ENCODE data around the gene FAM187B.
A peak's percentile ranks its signal among the peaks of the same experiment; 100 is the strongest.

Gene FAM187B

DNA sequence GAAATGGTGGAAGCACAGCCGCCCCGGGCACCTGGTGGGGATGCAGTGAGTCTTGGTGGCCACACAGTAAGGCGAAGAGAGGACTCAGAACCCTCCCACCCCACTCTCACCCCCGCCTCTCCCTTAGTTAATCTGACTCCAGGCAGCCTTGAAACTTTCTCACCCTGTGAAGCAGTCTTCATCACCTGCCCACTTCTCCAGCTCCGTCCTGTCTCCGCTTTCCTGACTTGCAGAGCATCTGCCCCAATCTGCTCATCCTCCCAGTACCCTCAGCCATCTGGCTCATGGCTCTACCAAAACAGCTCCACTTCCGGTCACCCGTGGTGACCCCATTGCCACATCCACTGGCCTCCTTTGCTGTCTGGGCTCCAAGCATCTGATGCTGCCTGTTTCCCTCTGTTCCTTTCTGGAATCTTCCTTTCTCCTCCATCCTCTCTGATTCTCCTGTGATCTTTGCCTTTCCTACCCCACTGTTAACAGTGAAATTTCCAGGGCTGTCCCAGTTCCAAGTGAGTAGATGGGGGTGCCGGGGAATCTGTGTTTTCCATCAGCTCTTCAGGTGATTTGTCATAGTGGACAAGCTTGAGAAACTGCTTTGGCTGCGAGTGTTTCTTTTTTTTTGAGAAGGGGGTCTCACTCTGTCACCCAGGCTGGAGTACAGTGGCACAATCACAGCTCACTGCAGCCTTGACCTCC, 44.6 kb upstream of the FAM187B start:
- H3K36me3 ChIP-seq (replicated peaks; ENCODE audit: low read depth, low read length), result peaks cover 59% of the 10 kb centered on the region

DNA sequence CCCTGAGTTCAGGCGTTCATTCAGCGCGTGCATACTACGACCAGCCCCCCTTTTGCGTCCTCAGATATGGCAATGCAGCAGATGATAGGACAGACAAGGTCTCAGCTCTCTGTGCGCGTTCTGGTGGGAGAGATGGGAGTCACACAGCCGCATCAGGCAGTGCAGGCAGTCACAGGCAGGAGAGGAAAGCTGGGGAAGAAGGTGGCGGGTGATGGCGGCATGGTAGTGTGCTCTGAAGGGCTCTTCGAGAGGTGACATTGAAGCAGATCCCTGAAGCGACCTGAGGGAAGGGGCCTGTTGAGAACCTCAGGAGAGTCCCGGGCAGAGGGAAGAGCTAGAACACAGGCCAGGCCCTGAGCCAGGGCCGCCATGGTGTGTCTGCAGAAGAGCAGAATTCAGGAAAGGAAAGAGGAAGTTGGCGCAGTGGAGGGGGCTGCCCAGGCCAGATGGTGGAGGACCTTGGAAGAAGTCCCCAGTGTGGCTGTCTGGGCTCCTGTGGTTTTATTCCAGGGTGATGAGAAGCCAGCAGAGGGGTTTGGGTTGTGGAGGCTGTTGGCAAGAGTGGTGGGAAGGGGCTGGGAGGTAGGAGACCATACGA, 43.7 kb upstream of the FAM187B start:
- TF ChIP-seq EZH2phosphoT487 (IDR thresholded peaks at IDR 0.05; ENCODE audit: low read depth), result no peak
- TF ChIP-seq, protein P1, sequence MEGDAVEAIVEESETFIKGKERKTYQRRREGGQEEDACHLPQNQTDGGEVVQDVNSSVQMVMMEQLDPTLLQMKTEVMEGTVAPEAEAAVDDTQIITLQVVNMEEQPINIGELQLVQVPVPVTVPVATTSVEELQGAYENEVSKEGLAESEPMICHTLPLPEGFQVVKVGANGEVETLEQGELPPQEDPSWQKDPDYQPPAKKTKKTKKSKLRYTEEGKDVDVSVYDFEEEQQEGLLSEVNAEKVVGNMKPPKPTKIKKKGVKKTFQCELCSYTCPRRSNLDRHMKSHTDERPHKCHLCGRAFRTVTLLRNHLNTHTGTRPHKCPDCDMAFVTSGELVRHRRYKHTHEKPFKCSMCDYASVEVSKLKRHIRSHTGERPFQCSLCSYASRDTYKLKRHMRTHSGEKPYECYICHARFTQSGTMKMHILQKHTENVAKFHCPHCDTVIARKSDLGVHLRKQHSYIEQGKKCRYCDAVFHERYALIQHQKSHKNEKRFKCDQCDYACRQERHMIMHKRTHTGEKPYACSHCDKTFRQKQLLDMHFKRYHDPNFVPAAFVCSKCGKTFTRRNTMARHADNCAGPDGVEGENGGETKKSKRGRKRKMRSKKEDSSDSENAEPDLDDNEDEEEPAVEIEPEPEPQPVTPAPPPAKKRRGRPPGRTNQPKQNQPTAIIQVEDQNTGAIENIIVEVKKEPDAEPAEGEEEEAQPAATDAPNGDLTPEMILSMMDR (IDR thresholded peaks at IDR 0.05; ENCODE audit: low read depth, low read length), result no peak
- Histone ChIP-seq H3K4me2 (ENCODE audit: low read length) (peak overlapping the region; percentile 66), H3K9ac (ENCODE audit: low read length) (peak overlapping the region; percentile 24; the same call in 1 of the 2 replicates), H4K20me1 (ENCODE audit: insufficient read depth, low read length) (no peaks in the 10 kb centered on the region), H3K36me3 (replicated peaks; ENCODE audit: low read depth, low read length) (peaks cover 57% of the 10 kb centered on the region), H2AFZ (ENCODE audit: low read depth, low read length) (no peak overlapping the region), H3K27ac (ENCODE audit: low read length) (peak overlapping the region; percentile 55), H3K4me3 (ENCODE audit: low read length) (peak overlapping the region; percentile 22; the same call in 1 of the 2 replicates), H3K9me3 (ENCODE audit: insufficient read depth, low read length) (no peaks in the 10 kb centered on the region), H3K79me2 (ENCODE audit: low read length) (peaks cover 11% of the 10 kb centered on the region), H3K4me1 (ENCODE audit: low read length) (peaks cover 43% of the 10 kb centered on the region), H3K27me3 (ENCODE audit: low read depth, low read length) (no peaks in the 10 kb centered on the region)

More for the DNA sequence above, 44.6 kb upstream of the FAM187B start:
- Histone ChIP-seq H3K27ac (ENCODE audit: low read length) (peak overlapping the region; percentile 55), H3K4me3 (ENCODE audit: low read length) (no peak overlapping the region), H3K27me3 (ENCODE audit: low read depth, low read length) (no peaks in the 10 kb centered on the region), H3K9ac (ENCODE audit: low read length) (peak overlapping the region; percentile 24; the same call in 1 of the 2 replicates), H3K4me1 (ENCODE audit: low read length) (peaks cover 43% of the 10 kb centered on the region), H4K20me1 (ENCODE audit: insufficient read depth, low read length) (no peaks in the 10 kb centered on the region), H3K9me3 (ENCODE audit: insufficient read depth, low read length) (no peaks in the 10 kb centered on the region), H3K4me2 (ENCODE audit: low read length) (peak overlapping the region; percentile 66; the same call in 1 of the 2 replicates), H2AFZ (ENCODE audit: low read depth, low read length) (no peak overlapping the region), H3K79me2 (ENCODE audit: low read length) (peaks cover 5% of the 10 kb centered on the region)
- TF ChIP-seq, protein P1 (IDR thresholded peaks at IDR 0.05; ENCODE audit: low read depth, low read length), result no peak
- no peak for TF ChIP-seq EZH2phosphoT487 (IDR thresholded peaks at IDR 0.05; ENCODE audit: low read depth)

DNA sequence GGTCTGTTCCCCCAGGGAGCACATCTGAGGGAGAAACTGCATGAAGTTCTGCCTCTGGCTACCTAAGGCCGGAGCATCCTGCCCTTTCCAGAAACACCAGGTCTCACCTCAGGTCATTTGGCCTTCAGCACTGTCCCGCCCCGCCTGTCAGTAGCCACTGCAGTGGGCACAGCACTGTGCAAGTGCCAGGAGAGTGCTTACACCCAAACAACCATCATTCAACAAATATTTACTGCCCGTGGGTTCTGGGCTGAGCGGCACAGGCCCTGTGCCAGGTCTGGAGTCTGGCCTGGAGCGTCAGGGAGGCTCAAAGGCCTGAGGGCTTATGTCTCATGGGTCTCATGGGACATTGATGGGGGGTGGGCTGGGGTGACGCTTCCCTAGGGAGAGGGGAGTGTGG, 43.0 kb upstream of the FAM187B start:
- Histone ChIP-seq H3K9ac (ENCODE audit: low read length) (peak overlapping the region; percentile 24; the same call in 1 of the 2 replicates), H4K20me1 (ENCODE audit: insufficient read depth, low read length) (no peaks in the 10 kb centered on the region), H3K4me2 (ENCODE audit: low read length) (peak overlapping the region; percentile 66), H3K9me3 (ENCODE audit: insufficient read depth, low read length) (no peaks in the 10 kb centered on the region), H3K27me3 (ENCODE audit: low read depth, low read length) (no peaks in the 10 kb centered on the region), H3K4me1 (ENCODE audit: low read length) (peaks cover 46% of the 10 kb centered on the region), H3K79me2 (ENCODE audit: low read length) (peaks cover 18% of the 10 kb centered on the region), H2AFZ (ENCODE audit: low read depth, low read length) (no peak overlapping the region), H3K36me3 (replicated peaks; ENCODE audit: low read depth, low read length) (peaks cover 53% of the 10 kb centered on the region), H3K27ac (ENCODE audit: low read length) (peak overlapping the region; percentile 55; the same call in 1 of the 2 replicates), H3K4me3 (ENCODE audit: low read length) (no peak overlapping the region)
- TF ChIP-seq, protein P1 (IDR thresholded peaks at IDR 0.05; ENCODE audit: low read depth, low read length), result no peak
- TF ChIP-seq EZH2phosphoT487 (IDR thresholded peaks at IDR 0.05; ENCODE audit: low read depth), result no peak

DNA sequence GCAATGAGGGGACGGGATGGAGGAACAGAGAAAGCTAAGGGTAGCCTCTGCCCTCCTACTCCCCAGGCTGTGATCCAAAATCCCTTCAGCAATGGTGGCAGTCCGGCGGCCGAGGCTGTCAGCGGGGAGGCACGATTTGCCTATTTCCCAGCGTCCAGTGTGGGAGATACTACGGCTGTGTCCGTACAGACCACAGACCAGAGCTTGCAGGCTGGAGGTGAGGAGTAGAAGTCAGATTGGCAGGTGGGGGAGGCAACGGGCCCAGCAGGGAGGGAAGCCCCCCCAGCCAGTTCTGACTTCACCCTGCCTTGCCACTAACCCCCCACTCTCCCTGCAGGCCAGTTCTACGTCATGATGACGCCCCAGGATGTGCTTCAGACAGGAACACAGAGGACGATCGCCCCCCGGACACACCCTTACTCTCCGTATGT, 41.9 kb upstream of the FAM187B start:
- Histone ChIP-seq H3K27me3 (ENCODE audit: low read depth, low read length) (no peaks in the 10 kb centered on the region), H4K20me1 (ENCODE audit: insufficient read depth, low read length) (no peaks in the 10 kb centered on the region), H2AFZ (ENCODE audit: low read depth, low read length) (no peak overlapping the region), H3K9me3 (ENCODE audit: insufficient read depth, low read length) (no peaks in the 10 kb centered on the region), H3K9ac (ENCODE audit: low read length) (no peak overlapping the region), H3K4me3 (ENCODE audit: low read length) (peak overlapping the region; percentile 88), H3K27ac (ENCODE audit: low read length) (no peak overlapping the region), H3K4me2 (ENCODE audit: low read length) (peak overlapping the region; percentile 80), H3K4me1 (ENCODE audit: low read length) (peaks cover 47% of the 10 kb centered on the region), H3K79me2 (ENCODE audit: low read length) (peaks cover 18% of the 10 kb centered on the region), H3K36me3 (replicated peaks; ENCODE audit: low read depth, low read length) (peaks cover 49% of the 10 kb centered on the region)
- TF ChIP-seq, protein P1 (IDR thresholded peaks at IDR 0.05; ENCODE audit: low read depth, low read length), result no peak
- TF ChIP-seq EZH2phosphoT487 (IDR thresholded peaks at IDR 0.05; ENCODE audit: low read depth), result no peak

Measured in OCI-LY3 (cell line).